ENCODE data around the gene RAPGEF1.

DNA sequence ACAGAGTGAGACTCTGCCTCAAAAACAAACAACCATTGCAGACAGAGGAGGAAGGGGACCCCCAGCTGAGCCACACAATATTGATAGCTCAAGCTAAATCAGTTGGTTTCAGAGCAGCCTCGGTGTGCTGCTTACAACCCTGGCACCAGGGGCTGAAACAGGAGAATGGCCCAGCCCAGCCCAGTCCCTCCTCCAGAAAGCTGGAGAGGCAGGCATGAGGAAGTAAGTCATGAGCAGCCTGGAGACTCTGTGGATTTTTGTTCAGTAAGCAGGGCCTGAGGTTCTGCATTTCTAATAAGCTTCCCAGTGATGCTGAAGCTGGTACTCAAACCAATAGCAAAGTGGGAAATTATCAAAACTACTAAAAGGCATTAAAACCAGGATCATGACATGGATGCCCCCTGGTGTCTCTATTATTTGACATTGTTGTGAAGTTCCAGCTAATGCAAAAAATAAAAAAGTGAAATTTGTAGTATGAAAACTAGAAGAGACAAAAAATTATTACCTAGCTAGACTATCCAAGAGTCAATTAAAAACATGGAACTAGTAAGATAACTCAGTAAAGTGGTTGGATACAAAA is 180.4 kb downstream of the RAPGEF1 start:
- TF ChIP-seq, protein P1, sequence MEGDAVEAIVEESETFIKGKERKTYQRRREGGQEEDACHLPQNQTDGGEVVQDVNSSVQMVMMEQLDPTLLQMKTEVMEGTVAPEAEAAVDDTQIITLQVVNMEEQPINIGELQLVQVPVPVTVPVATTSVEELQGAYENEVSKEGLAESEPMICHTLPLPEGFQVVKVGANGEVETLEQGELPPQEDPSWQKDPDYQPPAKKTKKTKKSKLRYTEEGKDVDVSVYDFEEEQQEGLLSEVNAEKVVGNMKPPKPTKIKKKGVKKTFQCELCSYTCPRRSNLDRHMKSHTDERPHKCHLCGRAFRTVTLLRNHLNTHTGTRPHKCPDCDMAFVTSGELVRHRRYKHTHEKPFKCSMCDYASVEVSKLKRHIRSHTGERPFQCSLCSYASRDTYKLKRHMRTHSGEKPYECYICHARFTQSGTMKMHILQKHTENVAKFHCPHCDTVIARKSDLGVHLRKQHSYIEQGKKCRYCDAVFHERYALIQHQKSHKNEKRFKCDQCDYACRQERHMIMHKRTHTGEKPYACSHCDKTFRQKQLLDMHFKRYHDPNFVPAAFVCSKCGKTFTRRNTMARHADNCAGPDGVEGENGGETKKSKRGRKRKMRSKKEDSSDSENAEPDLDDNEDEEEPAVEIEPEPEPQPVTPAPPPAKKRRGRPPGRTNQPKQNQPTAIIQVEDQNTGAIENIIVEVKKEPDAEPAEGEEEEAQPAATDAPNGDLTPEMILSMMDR (IDR thresholded peaks at IDR 0.05), result no peak
- no peak for TF ChIP-seq POLR2A (IDR thresholded peaks at IDR 0.05)
